Smooth muscle cell of the coronary artery (primary cell): ENCODE data around the gene FTCDNL1. TPM values are rescaled to one million over a fixed set of nuclear protein-coding genes. Genes with fewer than 3 reads are reported as not detected.

Experiments
- total RNA-seq: library from RNA; depleted of rRNA; stranded (reverse); fragments of >200 nt; gene quantifications from 2 replicates; pipeline ENCODE4 v1.2.3, GENCODE V29; 2014; ENCODE audit warnings: low replicate concordance

FTCDNL1 gene
- total RNA-seq = 0.30 and 1.4 TPM in 2 replicates

GRCh38 chr2:199850718-199851500 lies at the start of gene FTCDNL1:
Gene FTCDNL1 (minus strand): TSS chr2:199851192. CDS start chr2:199848962, 2,230 bp downstream.

Other genes starting within 250 kb of the FTCDNL1 start
- gene C2orf69, start 60.1 kb upstream of the FTCDNL1 start, total RNA-seq = 3.7 and 5.0 TPM in 2 replicates
- 3.7 and 5.0 TPM in 2 replicates for gene TYW5, start 104.3 kb upstream of the FTCDNL1 start, total RNA-seq
- 14.7 and 15.7 TPM in 2 replicates for gene MAIP1, start 104.4 kb upstream of the FTCDNL1 start, total RNA-seq